SK-N-SH treated with all-trans-retinoic acid at 6 μM for 48 hours (cell line): Measurements from ENCODE around the gene PTN.

Experiments
- ATAC-seq: fragments of 200-7000 bp; cut with Tn5 transposase; 3 replicates; pipeline ENCODE4 v1.9.1; 2020; ENCODE audit warnings: mild to moderate bottlenecking, moderate library complexity
- ARNTL ChIP-seq: fragments of 450-650 bp; formaldehyde crosslinking; IDR thresholded peaks from 2 replicates; pipeline ENCODE4 v1.5.0; 2020; ENCODE audit warnings: low read depth, mild to moderate bottlenecking, moderate library complexity, borderline replicate concordance
- BACH2 ChIP-seq: fragments of 250-450 bp; sonication (Bioruptor Pico); IDR thresholded peaks from 2 replicates; pipeline ENCODE4 v1.9.0; 2021; ENCODE audit warnings: mild to moderate bottlenecking, borderline replicate concordance
- CSDC2 ChIP-seq: fragments of 250-450 bp; sonication (Bioruptor Pico); IDR thresholded peaks from 2 replicates; pipeline ENCODE4 v1.5.0; 2020; ENCODE audit warnings: mild to moderate bottlenecking, moderate library complexity
- ESRRG ChIP-seq: fragments of 250-450 bp; sonication (Bioruptor Pico); IDR thresholded peaks from 2 replicates; pipeline ENCODE4 v1.6.1; 2021; ENCODE audit warnings: mild to moderate bottlenecking
- GLIS3 ChIP-seq: fragments of 250-450 bp; sonication (Bioruptor Pico); IDR thresholded peaks from 2 replicates; pipeline ENCODE4 v1.5.0; 2020; ENCODE audit warnings: mild to moderate bottlenecking, moderate library complexity
- ISL1 ChIP-seq: fragments of 250-450 bp; sonication (Bioruptor Pico); IDR thresholded peaks from 2 replicates; pipeline ENCODE4 v2.1.2; 2022; ENCODE audit warnings: mild to moderate bottlenecking, moderate library complexity
- OSR1 ChIP-seq: fragments of 250-450 bp; sonication (Bioruptor Pico); IDR thresholded peaks from 2 replicates; pipeline ENCODE4 v1.8.0; 2022; ENCODE audit warnings: moderate library complexity, mild to moderate bottlenecking, inconsistent platforms
- PPARA ChIP-seq: fragments of 250-450 bp; sonication (Bioruptor Pico); IDR thresholded peaks from 2 replicates; pipeline ENCODE4 v1.5.0; 2020; ENCODE audit warnings: mild to moderate bottlenecking, borderline replicate concordance
- RARB ChIP-seq: fragments of 250-450 bp; sonication (Bioruptor Pico); IDR thresholded peaks from 2 replicates; pipeline ENCODE4 v1.8.0; 2021; ENCODE audit warnings: mild to moderate bottlenecking, moderate library complexity
- TOX ChIP-seq: fragments of 250-450 bp; sonication (Bioruptor Pico); IDR thresholded peaks from 2 replicates; pipeline ENCODE4 v1.8.0; 2021; ENCODE audit warnings: mild to moderate bottlenecking, moderate library complexity, borderline replicate concordance
- ZC3H10 ChIP-seq: fragments of 250-450 bp; sonication (Bioruptor Pico); IDR thresholded peaks from 2 replicates; pipeline ENCODE4 v1.5.1; 2021; ENCODE audit warnings: mild to moderate bottlenecking, moderate library complexity
- ZFP3 ChIP-seq: fragments of 250-450 bp; sonication (Bioruptor Pico); IDR thresholded peaks from 2 replicates; pipeline ENCODE4 v1.5.0; 2020; ENCODE audit warnings: mild to moderate bottlenecking, moderate library complexity
- ZFP30 ChIP-seq: fragments of 450-650 bp; formaldehyde crosslinking; IDR thresholded peaks from 2 replicates; pipeline ENCODE4 v1.5.0; 2022; ENCODE audit warnings: mild to moderate bottlenecking, moderate library complexity
- ZNF565 ChIP-seq: fragments of 450-650 bp; formaldehyde crosslinking; conservative IDR thresholded peaks from 2 replicates; pipeline ENCODE4 v1.5.0; 2020; ENCODE audit warnings: low read depth, mild to moderate bottlenecking, moderate library complexity
- ZNF8 ChIP-seq: fragments of 450-650 bp; formaldehyde crosslinking; IDR thresholded peaks from 2 replicates; pipeline ENCODE4 v1.5.0; 2020; ENCODE audit warnings: mild to moderate bottlenecking, moderate library complexity
- TF ChIP-seq, protein P1 (sequence below): fragments of 250-450 bp; sonication (Bioruptor Pico); IDR thresholded peaks from 2 replicates; pipeline ENCODE4 v1.5.0; 2020; ENCODE audit warnings: mild to moderate bottlenecking, moderate library complexity
- TF ChIP-seq, protein P2 (sequence below): fragments of 250-450 bp; sonication (Bioruptor Pico); IDR thresholded peaks from 2 replicates; pipeline ENCODE4 v1.5.1; 2020; ENCODE audit warnings: low read depth, mild to moderate bottlenecking, moderate library complexity
- TF ChIP-seq, protein P3 (sequence below): fragments of 250-450 bp; sonication (Bioruptor Pico); IDR thresholded peaks from 2 replicates; pipeline ENCODE4 v1.8.0; 2021; ENCODE audit warnings: low read depth, mild to moderate bottlenecking, moderate library complexity, borderline replicate concordance
- TF ChIP-seq, protein P4 (sequence below): fragments of 250-450 bp; sonication (Bioruptor Pico); IDR thresholded peaks from 2 replicates; pipeline ENCODE4 v1.8.0; 2020; ENCODE audit warnings: mild to moderate bottlenecking, moderate library complexity, borderline replicate concordance
- TF ChIP-seq, protein P5 (sequence below): fragments of 250-450 bp; sonication (Bioruptor Pico); IDR thresholded peaks from 2 replicates; pipeline ENCODE4 v1.5.1; 2021; ENCODE audit warnings: mild to moderate bottlenecking, moderate library complexity

PTN gene

DNA sequence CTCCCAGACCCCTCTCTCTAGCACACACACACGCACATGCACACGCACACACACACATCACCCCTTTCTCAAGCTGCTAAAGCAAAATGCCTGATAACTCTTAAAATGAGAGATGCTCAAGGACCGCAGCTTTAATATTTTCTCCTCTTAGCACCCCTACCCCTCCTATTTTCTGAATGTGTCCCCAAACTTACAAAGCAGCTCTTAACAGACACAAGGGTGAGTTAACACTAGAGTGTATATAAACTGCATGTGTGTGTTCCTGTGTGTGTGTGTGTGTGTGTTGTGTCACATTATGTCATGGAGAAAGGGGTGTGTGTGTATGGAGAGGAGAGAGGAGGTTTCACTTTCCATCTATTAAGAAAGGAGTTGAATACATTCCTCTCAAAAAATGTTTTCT, 1.3 kb downstream of the PTN start:
- no peak; the same call in 2 of the 3 replicates for ATAC-seq
- TF ChIP-seq ZFP3 (CRISPR knock-in tag) (peak; percentile 61; the same call in 1 of the 2 replicates), ESRRG (CRISPR knock-in tag) (no peak)
- TF ChIP-seq, all 23 proteins: peak for 1

DNA sequence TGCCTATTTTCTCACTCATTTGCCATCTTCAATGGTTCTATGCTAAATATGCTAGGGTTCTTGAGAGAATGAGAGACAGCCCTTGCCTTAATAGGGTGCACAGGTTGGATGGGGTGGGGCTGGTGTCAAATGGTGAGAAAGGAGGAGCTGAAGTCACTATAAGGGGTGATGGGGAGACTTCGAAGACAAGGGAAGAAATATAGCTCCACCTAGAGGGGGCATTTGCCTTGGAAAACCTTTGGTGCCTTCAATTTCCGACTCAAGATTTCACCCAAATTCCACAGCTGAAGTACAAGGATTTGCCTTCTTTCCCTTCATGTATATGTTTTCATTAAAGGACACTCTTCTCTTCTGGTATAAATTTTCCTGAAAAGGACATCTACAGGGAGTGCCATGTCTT, 5.6 kb downstream of the PTN start:
- ATAC-seq: no peak
- no peak for TF ChIP-seq ZNF8 (CRISPR knock-in tag)
- TF ChIP-seq, protein P1, sequence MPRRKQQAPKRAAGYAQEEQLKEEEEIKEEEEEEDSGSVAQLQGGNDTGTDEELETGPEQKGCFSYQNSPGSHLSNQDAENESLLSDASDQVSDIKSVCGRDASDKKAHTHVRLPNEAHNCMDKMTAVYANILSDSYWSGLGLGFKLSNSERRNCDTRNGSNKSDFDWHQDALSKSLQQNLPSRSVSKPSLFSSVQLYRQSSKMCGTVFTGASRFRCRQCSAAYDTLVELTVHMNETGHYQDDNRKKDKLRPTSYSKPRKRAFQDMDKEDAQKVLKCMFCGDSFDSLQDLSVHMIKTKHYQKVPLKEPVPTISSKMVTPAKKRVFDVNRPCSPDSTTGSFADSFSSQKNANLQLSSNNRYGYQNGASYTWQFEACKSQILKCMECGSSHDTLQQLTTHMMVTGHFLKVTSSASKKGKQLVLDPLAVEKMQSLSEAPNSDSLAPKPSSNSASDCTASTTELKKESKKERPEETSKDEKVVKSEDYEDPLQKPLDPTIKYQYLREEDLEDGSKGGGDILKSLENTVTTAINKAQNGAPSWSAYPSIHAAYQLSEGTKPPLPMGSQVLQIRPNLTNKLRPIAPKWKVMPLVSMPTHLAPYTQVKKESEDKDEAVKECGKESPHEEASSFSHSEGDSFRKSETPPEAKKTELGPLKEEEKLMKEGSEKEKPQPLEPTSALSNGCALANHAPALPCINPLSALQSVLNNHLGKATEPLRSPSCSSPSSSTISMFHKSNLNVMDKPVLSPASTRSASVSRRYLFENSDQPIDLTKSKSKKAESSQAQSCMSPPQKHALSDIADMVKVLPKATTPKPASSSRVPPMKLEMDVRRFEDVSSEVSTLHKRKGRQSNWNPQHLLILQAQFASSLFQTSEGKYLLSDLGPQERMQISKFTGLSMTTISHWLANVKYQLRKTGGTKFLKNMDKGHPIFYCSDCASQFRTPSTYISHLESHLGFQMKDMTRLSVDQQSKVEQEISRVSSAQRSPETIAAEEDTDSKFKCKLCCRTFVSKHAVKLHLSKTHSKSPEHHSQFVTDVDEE (CRISPR knock-in tag): no peak
- TF ChIP-seq, protein P2, sequence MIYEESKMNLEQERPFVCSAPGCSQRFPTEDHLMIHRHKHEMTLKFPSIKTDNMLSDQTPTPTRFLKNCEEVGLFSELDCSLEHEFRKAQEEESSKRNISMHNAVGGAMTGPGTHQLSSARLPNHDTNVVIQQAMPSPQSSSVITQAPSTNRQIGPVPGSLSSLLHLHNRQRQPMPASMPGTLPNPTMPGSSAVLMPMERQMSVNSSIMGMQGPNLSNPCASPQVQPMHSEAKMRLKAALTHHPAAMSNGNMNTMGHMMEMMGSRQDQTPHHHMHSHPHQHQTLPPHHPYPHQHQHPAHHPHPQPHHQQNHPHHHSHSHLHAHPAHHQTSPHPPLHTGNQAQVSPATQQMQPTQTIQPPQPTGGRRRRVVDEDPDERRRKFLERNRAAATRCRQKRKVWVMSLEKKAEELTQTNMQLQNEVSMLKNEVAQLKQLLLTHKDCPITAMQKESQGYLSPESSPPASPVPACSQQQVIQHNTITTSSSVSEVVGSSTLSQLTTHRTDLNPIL (CRISPR knock-in tag): no peak
- no peak for TF ChIP-seq ZNF565 (CRISPR knock-in tag)
- TF ChIP-seq ZFP3 (CRISPR knock-in tag): no peak
- TF ChIP-seq ARNTL (CRISPR knock-in tag): no peak
- TF ChIP-seq, all 23 proteins: peak for 0

DNA sequence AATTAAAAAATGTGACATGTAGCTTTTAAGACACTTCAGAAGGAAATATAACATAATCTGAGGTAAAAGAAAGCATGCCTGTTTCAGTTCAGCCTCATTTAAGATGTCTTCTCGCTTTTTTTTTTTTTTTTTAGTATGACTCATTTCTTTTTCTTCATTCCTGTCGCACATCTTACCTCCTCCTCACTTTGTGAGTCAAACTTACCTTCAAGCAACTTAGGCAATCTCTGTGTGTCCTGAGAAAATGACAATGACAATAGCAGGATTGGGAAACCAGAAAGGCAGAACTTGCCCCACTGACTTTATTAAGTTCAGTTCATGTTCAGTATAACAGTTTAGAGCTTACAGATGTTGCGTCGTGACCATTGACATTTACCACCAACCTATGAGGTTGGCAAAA, 7.7 kb downstream of the PTN start:
- TF ChIP-seq, protein P3, sequence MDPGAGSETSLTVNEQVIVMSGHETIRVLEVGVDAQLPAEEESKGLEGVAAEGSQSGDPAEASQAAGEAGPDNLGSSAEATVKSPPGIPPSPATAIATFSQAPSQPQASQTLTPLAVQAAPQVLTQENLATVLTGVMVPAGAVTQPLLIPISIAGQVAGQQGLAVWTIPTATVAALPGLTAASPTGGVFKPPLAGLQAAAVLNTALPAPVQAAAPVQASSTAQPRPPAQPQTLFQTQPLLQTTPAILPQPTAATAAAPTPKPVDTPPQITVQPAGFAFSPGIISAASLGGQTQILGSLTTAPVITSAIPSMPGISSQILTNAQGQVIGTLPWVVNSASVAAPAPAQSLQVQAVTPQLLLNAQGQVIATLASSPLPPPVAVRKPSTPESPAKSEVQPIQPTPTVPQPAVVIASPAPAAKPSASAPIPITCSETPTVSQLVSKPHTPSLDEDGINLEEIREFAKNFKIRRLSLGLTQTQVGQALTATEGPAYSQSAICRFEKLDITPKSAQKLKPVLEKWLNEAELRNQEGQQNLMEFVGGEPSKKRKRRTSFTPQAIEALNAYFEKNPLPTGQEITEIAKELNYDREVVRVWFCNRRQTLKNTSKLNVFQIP: no peak
- TF ChIP-seq, protein P2 (CRISPR knock-in tag): no peak
- TF ChIP-seq ZFP30 (no peak), CSDC2 (CRISPR knock-in tag) (no peak), BACH2 (CRISPR knock-in tag) (no peak)
- ATAC-seq: no peak

DNA sequence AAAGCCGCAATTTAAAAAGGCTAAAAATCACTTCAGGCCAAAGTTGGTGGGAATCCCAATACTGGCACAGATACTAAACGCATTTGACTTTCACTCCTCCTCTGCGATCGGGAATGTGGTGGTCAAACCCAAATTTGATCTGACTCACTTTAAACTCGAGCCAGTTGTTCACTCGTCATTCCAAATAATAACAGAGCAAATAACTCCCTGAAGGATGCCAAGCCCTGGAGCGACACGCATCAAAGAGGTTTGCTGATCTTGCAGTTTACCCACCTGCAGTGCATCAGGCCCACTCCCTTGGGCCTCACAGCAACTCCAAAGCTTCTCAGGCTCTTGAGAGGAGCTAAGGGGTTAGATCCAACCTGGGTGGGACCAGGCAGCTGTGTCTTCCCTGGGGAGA, 12.2 kb downstream of the PTN start:
- ATAC-seq: no peak
- TF ChIP-seq BACH2 (CRISPR knock-in tag): no peak
- TF ChIP-seq PPARA: no peak
- TF ChIP-seq ZFP30: no peak
- no peak for TF ChIP-seq OSR1 (CRISPR knock-in tag)
- TF ChIP-seq GLIS3 (CRISPR knock-in tag): no peak
- no peak for TF ChIP-seq ISL1
- TF ChIP-seq ZC3H10 (CRISPR knock-in tag): no peak
- TF ChIP-seq, protein P1 (CRISPR knock-in tag): no peak
- TF ChIP-seq CSDC2 (CRISPR knock-in tag): no peak
- no peak for TF ChIP-seq TOX (CRISPR knock-in tag)
- no peak for TF ChIP-seq ZNF8 (CRISPR knock-in tag)
- TF ChIP-seq ARNTL (CRISPR knock-in tag): no peak
- no peak for TF ChIP-seq RARB (CRISPR knock-in tag)
- TF ChIP-seq, protein P4, sequence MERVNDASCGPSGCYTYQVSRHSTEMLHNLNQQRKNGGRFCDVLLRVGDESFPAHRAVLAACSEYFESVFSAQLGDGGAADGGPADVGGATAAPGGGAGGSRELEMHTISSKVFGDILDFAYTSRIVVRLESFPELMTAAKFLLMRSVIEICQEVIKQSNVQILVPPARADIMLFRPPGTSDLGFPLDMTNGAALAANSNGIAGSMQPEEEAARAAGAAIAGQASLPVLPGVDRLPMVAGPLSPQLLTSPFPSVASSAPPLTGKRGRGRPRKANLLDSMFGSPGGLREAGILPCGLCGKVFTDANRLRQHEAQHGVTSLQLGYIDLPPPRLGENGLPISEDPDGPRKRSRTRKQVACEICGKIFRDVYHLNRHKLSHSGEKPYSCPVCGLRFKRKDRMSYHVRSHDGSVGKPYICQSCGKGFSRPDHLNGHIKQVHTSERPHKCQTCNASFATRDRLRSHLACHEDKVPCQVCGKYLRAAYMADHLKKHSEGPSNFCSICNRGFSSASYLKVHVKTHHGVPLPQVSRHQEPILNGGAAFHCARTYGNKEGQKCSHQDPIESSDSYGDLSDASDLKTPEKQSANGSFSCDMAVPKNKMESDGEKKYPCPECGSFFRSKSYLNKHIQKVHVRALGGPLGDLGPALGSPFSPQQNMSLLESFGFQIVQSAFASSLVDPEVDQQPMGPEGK (CRISPR knock-in tag): no peak
- no peak for TF ChIP-seq ESRRG (CRISPR knock-in tag)
- TF ChIP-seq, protein P5, sequence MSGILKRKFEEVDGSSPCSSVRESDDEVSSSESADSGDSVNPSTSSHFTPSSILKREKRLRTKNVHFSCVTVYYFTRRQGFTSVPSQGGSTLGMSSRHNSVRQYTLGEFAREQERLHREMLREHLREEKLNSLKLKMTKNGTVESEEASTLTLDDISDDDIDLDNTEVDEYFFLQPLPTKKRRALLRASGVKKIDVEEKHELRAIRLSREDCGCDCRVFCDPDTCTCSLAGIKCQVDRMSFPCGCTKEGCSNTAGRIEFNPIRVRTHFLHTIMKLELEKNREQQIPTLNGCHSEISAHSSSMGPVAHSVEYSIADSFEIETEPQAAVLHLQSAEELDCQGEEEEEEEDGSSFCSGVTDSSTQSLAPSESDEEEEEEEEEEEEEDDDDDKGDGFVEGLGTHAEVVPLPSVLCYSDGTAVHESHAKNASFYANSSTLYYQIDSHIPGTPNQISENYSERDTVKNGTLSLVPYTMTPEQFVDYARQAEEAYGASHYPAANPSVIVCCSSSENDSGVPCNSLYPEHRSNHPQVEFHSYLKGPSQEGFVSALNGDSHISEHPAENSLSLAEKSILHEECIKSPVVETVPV (CRISPR knock-in tag): no peak
- TF ChIP-seq, protein P3: no peak
- no peak for TF ChIP-seq ZFP3 (CRISPR knock-in tag)
